ENCODE results near the gene TOGARAM2. TPM values are rescaled to one million over a fixed set of nuclear protein-coding genes. Genes with fewer than 3 reads are reported as not detected.
A peak's percentile ranks its signal among the peaks of the same experiment; 100 is the strongest.

The TOGARAM2 gene
- total RNA-seq, 5 donors from 2014 or later (not counting 1 experiment from before 2014, with no cell fraction given) = 1.7 to 5.2 (median 2.7) TPM

- peaks cover 33 to 55% of the 10 kb centered on the region in 2 experiments for H3K4me1 ChIP-seq (ENCODE audit: control insufficient read depth in 1 of 2, extremely low read depth in 1 of 2, insufficient read depth in 2 of 2, low read length in 2 of 2)
- H3K27me3 Mint-ChIP-seq = no peaks in the 10 kb centered on the region
- peaks cover 38 to 40% (median 39%) of the 10 kb centered on the region in 3 donors for H3K4me1 Mint-ChIP-seq
- ATAC-seq (replicated peaks in 1 of 4) = no peak
- CTCF ChIA-PET = no interaction called here
- H3K27me3 ChIP-seq (replicated peaks in 1 of 2; ENCODE audit: control insufficient read depth in 2 of 2, extremely low read depth in 1 of 2, insufficient read depth in 2 of 2, low read length in 1 of 2) = no peaks in the 10 kb centered on the region
- H3K36me3 ChIP-seq (ENCODE audit: control insufficient read depth in 2 of 2, extremely low read depth in 1 of 2, insufficient read depth in 1 of 2, low read length in 1 of 2) = no peaks in the 10 kb centered on the region
- no peaks in the 10 kb centered on the region for H3K9me3 ChIP-seq
- H3K4me3 Mint-ChIP-seq = no peak overlapping the region
- DNase-seq = no peak
- no peak overlapping the region for H3K27ac ChIP-seq (ENCODE audit: low read length)
- no peaks in the 10 kb centered on the region for H3K9me3 Mint-ChIP-seq
- POLR2A ChIA-PET = no interaction called here
- 100% methylated on average over 1 of the region's 2 CpGs for WGBS (ENCODE audit: insufficient coverage)
- H3K4me3 ChIP-seq (ENCODE audit: control insufficient read depth in 1 of 2, extremely low read depth in 1 of 2, low read length in 1 of 2) = no peak overlapping the region
- no peak overlapping the region for H3K27ac Mint-ChIP-seq
- H3K36me3 Mint-ChIP-seq = no peaks in the 10 kb centered on the region
Measured at GRCh38 chr2:29006980-29007301, 25.8 kb downstream of the TOGARAM2 start.

GRCh38 chr2:29009270-29009669, 28.2 kb downstream of the TOGARAM2 start:
- ATAC-seq (replicated peaks in 1 of 4) (no peak), DNase-seq (no peak)
- CTCF ChIA-PET = no interaction called here
- no peak overlapping the region for H3K4me3 ChIP-seq (ENCODE audit: control insufficient read depth in 1 of 2, extremely low read depth in 1 of 2, low read length in 1 of 2)
- H3K4me1 ChIP-seq (ENCODE audit: control insufficient read depth in 1 of 2, extremely low read depth in 1 of 2, insufficient read depth in 2 of 2, low read length in 2 of 2) = peaks cover 55 to 66% of the 10 kb centered on the region in 2 experiments
- H3K36me3 Mint-ChIP-seq = no peaks in the 10 kb centered on the region
- no peaks in the 10 kb centered on the region for H3K9me3 Mint-ChIP-seq
- POLR2A ChIA-PET = no interaction called here
- peak overlapping the region; percentile 98 to 100 for H3K27ac Mint-ChIP-seq
- H3K27me3 ChIP-seq (replicated peaks in 1 of 2; ENCODE audit: control insufficient read depth in 2 of 2, extremely low read depth in 1 of 2, insufficient read depth in 2 of 2, low read length in 1 of 2) = no peaks in the 10 kb centered on the region
- no peaks in the 10 kb centered on the region for H3K36me3 ChIP-seq (ENCODE audit: control insufficient read depth in 2 of 2, extremely low read depth in 1 of 2, insufficient read depth in 1 of 2, low read length in 1 of 2)
- peak overlapping the region in 1 of 3 donors; percentile 72 for H3K4me3 Mint-ChIP-seq
- peak overlapping the region; percentile 96 for H3K27ac ChIP-seq (ENCODE audit: low read length)
- no peaks in the 10 kb centered on the region for H3K27me3 Mint-ChIP-seq
- H3K9me3 ChIP-seq = no peaks in the 10 kb centered on the region
- 81% methylated on average over 9 of the region's 9 CpGs for WGBS (ENCODE audit: insufficient coverage)
- H3K4me1 Mint-ChIP-seq = peaks cover 54 to 57% (median 57%) of the 10 kb centered on the region in 3 donors

GRCh38 chr2:29009711-29010677, 28.9 kb downstream of the TOGARAM2 start:
- peak in 27 of 35 experiments; percentile 15 to 62 (median 33) for DNase-seq

GRCh38 chr2:29010946-29011345, 29.8 kb downstream of the TOGARAM2 start:
- DNase-seq (peak; percentile 35 to 78 (median 61)), ATAC-seq (replicated peaks in 1 of 4) (peak; percentile 10 to 39 (median 17))
- POLR2A ChIA-PET = interaction anchor here in 1 of 2 donors (0.5 to 2.2 kb wide), 4 partner anchors 9 to 234 kb away, joined by 3 to 14 read pairs (median 6); no protein-coding TSS in a partner anchor
- no peaks in the 10 kb centered on the region for H3K36me3 ChIP-seq (ENCODE audit: control insufficient read depth in 2 of 2, extremely low read depth in 1 of 2, insufficient read depth in 1 of 2, low read length in 1 of 2)
- H3K4me3 ChIP-seq (ENCODE audit: control insufficient read depth in 1 of 2, extremely low read depth in 1 of 2, low read length in 1 of 2) = no peak overlapping the region
- Mint-ChIP-seq H3K9me3 (no peaks in the 10 kb centered on the region), H3K36me3 (no peaks in the 10 kb centered on the region), H3K27me3 (no peaks in the 10 kb centered on the region), H3K4me1 (peaks cover 71 to 74% (median 73%) of the 10 kb centered on the region in 3 donors), H3K27ac (peak overlapping the region; percentile 98 to 100), H3K4me3 (peak overlapping the region; percentile 52 to 72 (median 54))
- no peaks in the 10 kb centered on the region for H3K9me3 ChIP-seq
- CTCF ChIA-PET = interaction anchor here (0.5 to 1.9 kb wide), 5 partner anchors 10 to 1306 kb away, joined by 3 to 28 read pairs (median 5); no protein-coding TSS in a partner anchor
- H3K27me3 ChIP-seq (replicated peaks in 1 of 2; ENCODE audit: control insufficient read depth in 2 of 2, extremely low read depth in 1 of 2, insufficient read depth in 2 of 2, low read length in 1 of 2) = no peaks in the 10 kb centered on the region
- H3K27ac ChIP-seq (ENCODE audit: low read length) = peak overlapping the region; percentile 96
- H3K4me1 ChIP-seq (ENCODE audit: control insufficient read depth in 1 of 2, extremely low read depth in 1 of 2, insufficient read depth in 2 of 2, low read length in 2 of 2) = peaks cover 67 to 82% of the 10 kb centered on the region in 2 experiments
- WGBS (ENCODE audit: insufficient coverage) = 15% methylated on average over 4 of the region's 7 CpGs

More at GRCh38 chr2:29009711-29010677, 28.9 kb downstream of the TOGARAM2 start:
- H3K4me3 Mint-ChIP-seq = peak overlapping the region in 2 of 3 donors; percentile 18 to 72
- peak overlapping the region in 1 of 2 donors; percentile 30 for H3K4me3 ChIP-seq (ENCODE audit: control insufficient read depth in 1 of 2, extremely low read depth in 1 of 2, low read length in 1 of 2)
- no peaks in the 10 kb centered on the region for H3K9me3 ChIP-seq
- WGBS (ENCODE audit: insufficient coverage) = 67% methylated on average over 15 of the region's 26 CpGs
- H3K36me3 Mint-ChIP-seq = no peaks in the 10 kb centered on the region
- POLR2A ChIA-PET = interaction anchor here in 1 of 2 donors (0.6 kb wide), 1 partner anchor 94 kb away, joined by 3 read pairs; no protein-coding TSS in a partner anchor
- no peaks in the 10 kb centered on the region for H3K36me3 ChIP-seq (ENCODE audit: control insufficient read depth in 2 of 2, extremely low read depth in 1 of 2, insufficient read depth in 1 of 2, low read length in 1 of 2)
- H3K27me3 ChIP-seq (replicated peaks in 1 of 2; ENCODE audit: control insufficient read depth in 2 of 2, extremely low read depth in 1 of 2, insufficient read depth in 2 of 2, low read length in 1 of 2) = no peaks in the 10 kb centered on the region
- H3K9me3 Mint-ChIP-seq = no peaks in the 10 kb centered on the region
- H3K27ac ChIP-seq (ENCODE audit: low read length) = peak overlapping the region; percentile 96
- peaks cover 58 to 73% of the 10 kb centered on the region in 2 experiments for H3K4me1 ChIP-seq (ENCODE audit: control insufficient read depth in 1 of 2, extremely low read depth in 1 of 2, insufficient read depth in 2 of 2, low read length in 2 of 2)
- peak overlapping the region; percentile 98 to 100 for H3K27ac Mint-ChIP-seq
- peaks cover 62 to 65% (median 64%) of the 10 kb centered on the region in 3 donors for H3K4me1 Mint-ChIP-seq
- ATAC-seq (replicated peaks in 1 of 4) = no peak
- CTCF ChIA-PET = interaction anchor here in 1 of 2 donors (1.2 to 1.9 kb wide), 2 partner anchors 9 to 51 kb away, joined by 3 to 28 read pairs; no protein-coding TSS in a partner anchor
- H3K27me3 Mint-ChIP-seq = no peaks in the 10 kb centered on the region

- DNase-seq (peak; percentile 55 to 94 (median 88)), ATAC-seq (replicated peaks in 1 of 4) (peak; percentile 39 to 81 (median 46))
- peaks cover 77 to 80% (median 79%) of the 10 kb centered on the region in 3 donors for H3K4me1 Mint-ChIP-seq
- peaks cover 72 to 88% of the 10 kb centered on the region in 2 experiments for H3K4me1 ChIP-seq (ENCODE audit: control insufficient read depth in 1 of 2, extremely low read depth in 1 of 2, insufficient read depth in 2 of 2, low read length in 2 of 2)
- H3K27ac Mint-ChIP-seq = peak overlapping the region; percentile 98 to 100
- no peaks in the 10 kb centered on the region for H3K9me3 ChIP-seq
- CTCF ChIA-PET = interaction anchor here (0.5 to 1.9 kb wide), 9 partner anchors 11 to 1306 kb away, joined by 3 to 28 read pairs (median 3); no protein-coding TSS in a partner anchor
- H3K27me3 ChIP-seq (replicated peaks in 1 of 2; ENCODE audit: control insufficient read depth in 2 of 2, extremely low read depth in 1 of 2, insufficient read depth in 2 of 2, low read length in 1 of 2) = no peaks in the 10 kb centered on the region
- POLR2A ChIA-PET = interaction anchor here (0.5 to 2.2 kb wide), 5 partner anchors 10 to 235 kb away, joined by 3 to 14 read pairs (median 5); no protein-coding TSS in a partner anchor
- 5% methylated on average over 10 of the region's 19 CpGs for WGBS (ENCODE audit: insufficient coverage)
- H3K9me3 Mint-ChIP-seq = no peaks in the 10 kb centered on the region
- peak overlapping the region; percentile 96 for H3K27ac ChIP-seq (ENCODE audit: low read length)
- no peaks in the 10 kb centered on the region for H3K36me3 Mint-ChIP-seq
- H3K4me3 ChIP-seq (ENCODE audit: control insufficient read depth in 1 of 2, extremely low read depth in 1 of 2, low read length in 1 of 2) = no peak overlapping the region
- no peaks in the 10 kb centered on the region for H3K27me3 Mint-ChIP-seq
- peak overlapping the region; percentile 52 to 72 (median 66) for H3K4me3 Mint-ChIP-seq
- no peaks in the 10 kb centered on the region for H3K36me3 ChIP-seq (ENCODE audit: control insufficient read depth in 2 of 2, extremely low read depth in 1 of 2, insufficient read depth in 1 of 2, low read length in 1 of 2)
Measured at GRCh38 chr2:29011418-29012060, 30.4 kb downstream of the TOGARAM2 start.
